ENCODE data around the gene CELSR2.

The CELSR2 gene

DNA sequence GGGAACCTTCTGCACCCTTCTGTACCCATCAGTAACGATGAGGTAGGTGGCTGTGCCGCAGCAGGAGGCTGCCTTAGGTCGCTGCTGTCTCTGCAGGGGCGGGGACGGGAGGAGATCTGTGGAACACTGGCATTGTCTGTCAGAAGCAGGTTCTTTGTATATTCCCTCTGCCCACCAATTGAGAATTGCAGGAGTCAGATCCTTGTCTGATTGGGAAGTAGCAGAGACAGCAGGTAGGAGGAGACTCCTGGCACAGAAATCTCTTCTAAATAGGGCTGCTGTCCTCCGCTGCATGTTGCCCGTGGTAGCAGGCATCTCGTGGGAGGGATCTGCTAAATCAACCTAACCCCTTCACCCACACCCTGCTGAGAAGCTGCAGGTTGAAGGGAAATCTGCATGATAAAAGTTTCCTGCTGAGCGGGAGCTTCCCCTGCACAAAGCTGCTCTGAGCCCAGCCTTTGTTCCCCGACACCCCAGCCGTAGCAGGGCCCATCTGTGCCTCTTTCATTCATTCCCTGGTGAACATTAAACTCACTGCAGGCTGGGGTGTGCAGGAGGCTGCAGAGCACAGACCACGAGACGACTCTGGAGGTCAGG lies 19.7 kb upstream of the CELSR2 start:
- no peak for DNase-seq

GRCh38 chr1:109231066-109231465 lies 18.3 kb upstream of the CELSR2 start:
- no peak for DNase-seq

DNA sequence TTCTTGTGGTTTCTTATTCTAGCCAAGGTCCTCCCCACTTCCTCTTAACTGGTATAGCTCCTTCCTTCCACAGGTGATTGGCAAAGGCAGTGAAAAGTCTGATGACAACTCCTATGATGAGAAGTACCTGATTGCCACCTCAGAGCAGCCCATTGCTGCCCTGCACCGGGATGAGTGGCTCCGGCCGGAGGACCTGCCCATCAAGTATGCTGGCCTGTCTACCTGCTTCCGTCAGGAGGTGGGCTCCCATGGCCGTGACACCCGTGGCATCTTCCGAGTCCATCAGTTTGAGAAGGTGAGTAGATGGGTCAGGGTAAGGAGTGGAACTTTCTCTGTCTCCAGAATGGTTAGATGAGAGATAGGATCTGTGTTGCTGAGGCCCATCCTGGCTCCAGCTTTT lies 14.2 kb upstream of the CELSR2 start:
- DNase-seq: no peak

DNA sequence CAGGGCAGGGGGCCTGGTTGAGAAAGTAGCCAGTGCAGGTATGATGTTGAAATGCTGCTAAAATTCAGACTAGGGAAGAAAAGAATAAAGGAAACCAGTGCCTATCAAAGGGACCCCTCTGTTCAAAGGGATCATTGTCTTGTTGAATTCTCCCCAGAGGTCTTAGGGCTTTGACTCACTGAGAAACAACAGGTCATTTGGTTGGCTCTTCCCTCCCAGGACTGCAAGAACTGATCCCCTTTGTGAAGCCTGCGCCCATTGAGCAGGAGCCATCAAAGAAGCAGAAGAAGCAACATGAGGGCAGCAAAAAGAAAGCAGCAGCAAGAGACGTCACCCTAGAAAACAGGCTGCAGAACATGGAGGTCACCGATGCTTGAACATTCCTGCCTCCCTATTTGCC lies 11.8 kb upstream of the CELSR2 start:
- no peak for DNase-seq

GRCh38 chr1:109238382-109238781 lies 11.0 kb upstream of the CELSR2 start:
- no peak for DNase-seq

DNA sequence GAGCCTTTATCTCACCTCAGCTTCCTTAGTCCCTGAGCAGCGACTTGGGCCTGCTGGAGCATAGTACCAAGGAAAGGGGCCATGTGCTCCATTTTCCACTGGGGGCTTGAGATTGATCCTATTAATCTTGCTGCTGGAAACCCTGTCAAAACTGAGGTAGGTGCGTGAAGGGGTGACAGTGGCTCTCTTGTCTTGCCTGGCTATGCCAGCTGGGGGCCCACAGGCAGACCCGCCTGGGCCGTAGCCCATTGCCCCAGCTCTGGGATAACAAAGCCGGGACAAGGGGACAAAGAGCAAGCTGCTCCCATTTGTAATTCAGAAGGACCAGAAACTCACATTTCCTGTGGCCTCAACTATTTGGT lies 10.3 kb upstream of the CELSR2 start:
- DNase-seq: no peak

GRCh38 chr1:109239409-109240068 lies 9.8 kb upstream of the CELSR2 start:
- peak; percentile 78 for DNase-seq

- peak; percentile 66 for DNase-seq
These were observed 8.9 kb upstream of the CELSR2 start for GRCh38 chr1:109240158-109241152.

GRCh38 chr1:109241344-109241743 lies 8.0 kb upstream of the CELSR2 start:
- DNase-seq: no peak

DNA sequence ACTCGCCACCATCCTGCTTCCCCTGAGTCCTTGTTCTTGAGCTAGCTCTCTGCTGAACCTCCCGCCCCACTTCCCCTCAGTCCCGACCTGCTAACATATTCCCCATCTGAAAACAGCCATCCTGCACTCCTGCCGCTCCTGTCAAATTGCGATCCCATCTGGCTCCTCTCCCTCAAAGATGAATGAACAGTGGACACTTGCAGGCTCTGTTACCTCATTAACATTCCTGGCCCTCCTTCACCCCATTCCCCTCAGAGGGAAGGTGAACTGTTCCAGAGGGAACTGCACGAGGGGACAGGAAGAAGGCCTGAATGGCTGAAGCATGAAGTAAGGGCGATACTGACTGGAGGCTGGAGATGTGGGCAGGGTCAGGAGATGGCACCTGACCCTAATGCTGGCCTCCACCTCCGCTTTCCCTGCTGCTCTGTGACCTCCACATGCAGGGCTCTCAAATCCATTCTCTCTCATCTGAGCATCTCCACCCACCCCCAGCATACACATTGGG lies 7.4 kb upstream of the CELSR2 start:
- DNase-seq: no peak

- no peak for DNase-seq
These were observed 7.0 kb upstream of the CELSR2 start for GRCh38 chr1:109242387-109242786.

GRCh38 chr1:109243221-109243620 lies 6.1 kb upstream of the CELSR2 start:
- DNase-seq: no peak

GRCh38 chr1:109243860-109244552 lies 5.3 kb upstream of the CELSR2 start:
- DNase-seq: no peak

DNA sequence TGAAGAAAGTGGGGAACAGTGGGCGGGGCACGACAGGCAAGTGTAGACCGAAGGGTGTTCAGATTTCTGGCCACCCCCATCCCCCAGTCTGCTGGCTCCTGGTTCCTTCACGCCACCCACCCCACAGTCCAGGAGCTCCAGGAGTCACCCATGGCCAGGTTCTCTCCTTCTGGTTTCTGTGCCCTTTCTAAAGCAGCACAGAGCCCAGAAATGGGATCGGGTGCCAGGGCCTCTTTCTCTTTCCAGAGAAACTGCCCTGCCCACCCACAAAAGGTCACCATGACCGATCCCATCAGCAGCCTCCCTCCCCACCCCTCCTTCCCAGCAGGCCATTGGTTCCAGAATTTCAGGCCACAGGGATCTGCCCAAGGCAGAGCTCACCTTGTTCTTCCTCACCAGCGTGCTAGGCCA lies 3.2 kb upstream of the CELSR2 start:
- no peak for DNase-seq

- DNase-seq: no peak
These were observed 1.7 kb upstream of the CELSR2 start for GRCh38 chr1:109247401-109248365.

DNA sequence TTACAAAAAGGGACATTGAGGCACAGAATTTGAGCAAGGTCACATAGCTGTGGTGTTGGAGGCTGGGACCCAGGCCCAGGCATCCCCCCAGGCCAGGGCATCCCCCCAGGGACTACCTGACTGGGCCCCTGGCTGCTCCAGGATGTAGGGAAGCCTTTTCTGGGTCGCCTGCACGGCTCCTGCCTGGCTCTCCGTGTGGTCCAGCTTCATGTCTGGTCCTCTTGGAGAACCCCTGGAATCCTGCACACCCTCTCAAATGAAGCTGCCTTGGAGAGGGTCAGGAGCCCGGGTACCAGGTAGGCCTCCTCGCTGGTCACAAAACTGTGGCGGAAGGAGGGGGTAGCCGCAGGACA lies 919 bp upstream of the CELSR2 start:
- no peak for DNase-seq

GRCh38 chr1:109249654-109250401 lies 489 bp downstream of the CELSR2 start:
- DNase-seq: peak; percentile 52

DNA sequence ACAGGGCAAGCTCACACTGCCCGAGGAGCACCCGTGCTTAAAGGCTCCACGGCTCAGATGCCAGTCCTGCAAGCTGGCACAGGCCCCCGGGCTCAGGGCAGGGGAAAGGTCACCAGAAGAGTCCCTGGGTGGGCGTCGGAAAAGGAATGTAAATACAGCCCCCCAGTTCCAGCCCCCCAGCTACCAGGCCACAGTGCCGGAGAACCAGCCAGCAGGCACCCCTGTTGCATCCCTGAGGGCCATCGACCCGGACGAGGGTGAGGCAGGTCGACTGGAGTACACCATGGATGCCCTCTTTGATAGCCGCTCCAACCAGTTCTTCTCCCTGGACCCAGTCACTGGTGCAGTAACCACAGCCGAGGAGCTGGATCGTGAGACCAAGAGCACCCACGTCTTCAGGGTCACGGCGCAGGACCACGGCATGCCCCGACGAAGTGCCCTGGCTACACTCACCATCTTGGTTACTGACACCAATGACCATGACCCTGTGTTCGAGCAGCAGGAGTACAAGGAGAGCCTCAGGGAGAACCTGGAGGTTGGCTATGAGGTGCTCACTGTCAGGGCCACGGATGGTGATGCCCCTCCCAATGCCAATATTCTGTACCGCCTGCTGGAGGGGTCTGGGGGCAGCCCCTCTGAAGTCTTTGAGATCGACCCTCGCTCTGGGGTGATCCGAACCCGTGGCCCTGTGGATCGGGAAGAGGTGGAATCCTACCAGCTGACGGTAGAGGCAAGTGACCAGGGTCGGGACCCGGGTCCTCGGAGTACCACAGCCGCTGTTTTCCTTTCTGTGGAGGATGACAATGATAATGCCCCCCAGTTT lies 1.3 kb downstream of the CELSR2 start:
- DNase-seq: no peak

GRCh38 chr1:109251277-109252166 lies 2.2 kb downstream of the CELSR2 start:
- DNase-seq: no peak

All from DMS53 (cell line).